ENCODE measurements around the gene NDOR1. TPM values are rescaled to one million over a fixed set of nuclear protein-coding genes. Genes with fewer than 3 reads are reported as not detected.

NDOR1 gene
- total RNA-seq, 4 donors from 2014 or later, result 5.3 to 11.2 (median 7.7) TPM

- intact Hi-C loops (cut with DNase I), result loop anchor here (10.0 kb wide), 1 partner anchor 55 kb away; the partner anchor contains the start of gene SLC34A3
- 80% methylated on average over 4 of the region's 17 CpGs; no CpG with 5 or more reads in 1 of the 2 donors for WGBS, 2 donors
- H3K27ac ChIP-seq, result no peak overlapping the region
- H3K36me3 ChIP-seq, result peaks cover 47 to 82% (median 48%) of the 10 kb centered on the region in 3 donors
- H3K27me3 ChIP-seq, result peaks cover 0 to 8% (median 0%) of the 10 kb centered on the region in 4 donors
- H3K4me3 ChIP-seq, result no peak overlapping the region
- H3K9me3 ChIP-seq, result no peaks in the 10 kb centered on the region
- H3K4me1 ChIP-seq, result peaks cover 0 to 28% (median 2%) of the 10 kb centered on the region in 3 donors
- TF ChIP-seq POLR2A (IDR thresholded peaks at IDR 0.05) (no peak), CTCF (IDR thresholded peaks at IDR 0.05) (no peak)
- DNase-seq, result no peak
Measured at GRCh38 chr9:137179761-137180160, 25.7 kb upstream of the NDOR1 start.

- Histone ChIP-seq H3K4me1 (peaks cover 0 to 28% (median 0%) of the 10 kb centered on the region in 3 donors), H3K36me3 (peaks cover 51 to 89% (median 55%) of the 10 kb centered on the region in 3 donors), H3K9me3 (no peaks in the 10 kb centered on the region), H3K27ac (no peak overlapping the region), H3K4me3 (no peak overlapping the region), H3K27me3 (peaks cover 0 to under 1% (median 0%) of the 10 kb centered on the region in 4 donors)
- intact Hi-C loops (cut with DNase I), result loop anchor here (10.0 kb wide), 1 partner anchor 54 kb away; the partner anchor contains the start of gene SLC34A3
- TF ChIP-seq CTCF (IDR thresholded peaks at IDR 0.05) (no peak), POLR2A (IDR thresholded peaks at IDR 0.05) (no peak)
- WGBS, 2 donors, result no CpG with 5 or more reads among the region's 20 CpGs
- DNase-seq, result no peak
Measured at GRCh38 chr9:137180491-137180890, 25.0 kb upstream of the NDOR1 start.

GRCh38 chr9:137181680-137182079, 23.8 kb upstream of the NDOR1 start:
- intact Hi-C loops (cut with DNase I), result loop anchor here (10.0 kb wide), 1 partner anchor 53 kb away; the partner anchor contains the start of gene SLC34A3
- H3K4me1 ChIP-seq, result peaks cover 9 to 28% (median 10%) of the 10 kb centered on the region in 3 donors
- no peaks in the 10 kb centered on the region for H3K9me3 ChIP-seq
- no peak overlapping the region for H3K27ac ChIP-seq
- peaks cover 51 to 100% (median 61%) of the 10 kb centered on the region in 3 donors for H3K36me3 ChIP-seq
- no peak overlapping the region for H3K4me3 ChIP-seq
- no peak for DNase-seq
- TF ChIP-seq CTCF (IDR thresholded peaks at IDR 0.05) (no peak), POLR2A (IDR thresholded peaks at IDR 0.05) (no peak)
- 60 to 84% methylated on average over 1 to 13 of the region's 22 CpGs for WGBS, 2 donors
- no peaks in the 10 kb centered on the region for H3K27me3 ChIP-seq

GRCh38 chr9:137182836-137183235, 22.7 kb upstream of the NDOR1 start:
- Histone ChIP-seq H3K9me3 (no peaks in the 10 kb centered on the region), H3K36me3 (peaks cover 54 to 97% (median 61%) of the 10 kb centered on the region in 3 donors), H3K27ac (no peak overlapping the region), H3K4me3 (no peak overlapping the region), H3K4me1 (peaks cover 20 to 34% (median 21%) of the 10 kb centered on the region in 3 donors), H3K27me3 (no peaks in the 10 kb centered on the region)
- WGBS, 2 donors, result 96 to 100% methylated on average over 5 to 6 of the region's 17 CpGs
- no peak for DNase-seq
- intact Hi-C loops (cut with DNase I), result loop anchor here (10.0 kb wide), 1 partner anchor 52 kb away; the partner anchor contains the start of gene SLC34A3
- TF ChIP-seq CTCF (IDR thresholded peaks at IDR 0.05) (no peak), POLR2A (IDR thresholded peaks at IDR 0.05) (no peak)

- TF ChIP-seq POLR2A (IDR thresholded peaks at IDR 0.05), result no peak
- peaks cover 22 to 38% (median 23%) of the 10 kb centered on the region in 3 donors for H3K4me1 ChIP-seq
- DNase-seq, result no peak
- no peak overlapping the region for H3K27ac ChIP-seq
- no peaks in the 10 kb centered on the region for H3K9me3 ChIP-seq
- intact Hi-C loops (cut with DNase I), result loop anchor here (10.0 kb wide), 1 partner anchor 51 kb away; the partner anchor contains the start of gene SLC34A3
- 91 to 93% methylated on average over 18 to 25 of the region's 27 CpGs for WGBS, 2 donors
- H3K36me3 ChIP-seq, result peaks cover 53 to 85% (median 54%) of the 10 kb centered on the region in 3 donors
- no peak overlapping the region for H3K4me3 ChIP-seq
- no peaks in the 10 kb centered on the region for H3K27me3 ChIP-seq
Measured at GRCh38 chr9:137183980-137184595, 21.4 kb upstream of the NDOR1 start.
